Medulla oblongata (tissue), 1 donor: ENCODE measurements around the gene CFAP91.

Experiments used
- DNase-seq: peaks from one replicate; pipeline ENCODE4 v3.0.0-alpha.2; 2015; ENCODE audit errors: extremely low spot score

The CFAP91 gene

DNA sequence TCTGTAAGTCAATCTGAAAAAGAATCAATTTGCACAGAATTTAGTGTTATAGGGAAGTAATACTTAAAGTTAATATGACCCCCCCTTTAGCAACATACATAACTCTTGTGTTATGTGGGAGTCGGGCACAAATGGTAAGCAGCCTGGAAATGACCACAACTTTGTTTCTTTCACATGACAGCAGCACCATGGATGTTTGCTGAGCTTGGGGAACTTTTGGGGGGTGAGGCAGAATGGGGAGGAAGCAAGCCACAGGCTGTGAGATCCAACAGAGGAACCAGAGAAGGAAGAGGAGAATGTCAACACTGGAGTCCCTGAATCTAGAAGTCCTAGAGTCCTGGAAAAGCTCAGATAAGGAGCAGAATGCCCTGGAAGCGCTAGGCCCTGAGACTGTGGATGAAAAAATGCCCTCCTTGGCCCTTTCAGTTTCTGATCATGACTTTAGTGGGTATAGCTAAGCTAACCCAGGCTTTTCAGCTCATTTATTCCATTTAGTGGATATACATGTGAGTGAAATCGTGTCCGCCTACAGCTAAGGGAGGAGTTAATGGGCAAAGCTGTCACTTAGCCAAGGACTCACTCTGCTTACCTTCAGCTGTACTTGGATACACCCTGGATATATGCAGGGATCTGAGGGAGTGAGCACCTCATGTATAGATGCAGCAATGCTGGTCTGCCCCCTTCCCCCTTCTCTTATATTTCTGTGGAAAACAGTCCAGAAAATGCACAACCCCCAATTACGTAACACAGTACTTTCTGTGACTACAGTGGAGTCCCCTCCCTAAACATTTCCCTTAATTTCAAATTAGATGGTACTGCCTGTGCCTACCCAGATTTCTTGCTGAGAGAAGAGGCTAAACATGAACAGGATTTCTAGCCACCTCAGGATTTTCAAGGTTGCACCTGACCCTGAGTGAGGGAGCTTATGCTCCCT lies 39.1 kb downstream of the CFAP91 start:
- no peak for DNase-seq

DNA sequence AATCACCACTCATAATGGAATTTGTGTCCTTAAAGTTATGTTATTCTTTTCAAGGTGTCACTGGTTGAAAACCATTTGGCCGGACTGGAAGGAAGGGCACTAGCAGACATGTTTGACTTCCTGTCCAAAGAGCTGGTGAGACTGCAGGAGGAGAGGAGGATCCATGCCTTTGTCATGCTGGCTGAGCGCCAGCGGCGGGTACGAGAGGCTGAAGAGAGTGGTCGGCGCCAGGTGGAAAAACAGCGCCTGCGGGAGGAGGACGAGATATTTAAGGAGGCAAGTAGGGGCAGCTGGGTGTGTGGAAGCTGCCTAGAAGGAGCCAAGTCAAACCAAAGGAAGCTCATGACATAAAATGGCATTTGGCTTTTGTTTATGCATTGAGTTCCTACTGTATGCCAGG lies 41.1 kb downstream of the CFAP91 start:
- DNase-seq = no peak

DNA sequence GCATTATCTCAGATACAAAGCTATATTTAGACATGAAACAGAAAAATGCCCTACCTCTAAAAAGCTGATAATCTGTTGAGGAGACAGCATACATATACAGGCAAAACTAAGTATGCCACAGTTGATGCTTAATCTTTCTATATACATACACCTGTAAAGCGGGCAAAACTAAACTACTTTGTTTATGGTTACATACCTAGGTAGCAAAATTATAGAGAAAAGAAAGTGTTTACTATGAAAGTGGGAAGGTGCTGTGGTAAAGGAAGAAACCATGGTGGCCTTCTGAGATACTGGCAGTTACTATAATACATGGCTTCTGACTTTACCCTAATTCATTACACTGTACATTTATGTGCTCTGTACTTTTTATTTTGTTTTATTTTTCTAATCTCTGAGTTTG lies 43.1 kb downstream of the CFAP91 start:
- DNase-seq = no peak

DNA sequence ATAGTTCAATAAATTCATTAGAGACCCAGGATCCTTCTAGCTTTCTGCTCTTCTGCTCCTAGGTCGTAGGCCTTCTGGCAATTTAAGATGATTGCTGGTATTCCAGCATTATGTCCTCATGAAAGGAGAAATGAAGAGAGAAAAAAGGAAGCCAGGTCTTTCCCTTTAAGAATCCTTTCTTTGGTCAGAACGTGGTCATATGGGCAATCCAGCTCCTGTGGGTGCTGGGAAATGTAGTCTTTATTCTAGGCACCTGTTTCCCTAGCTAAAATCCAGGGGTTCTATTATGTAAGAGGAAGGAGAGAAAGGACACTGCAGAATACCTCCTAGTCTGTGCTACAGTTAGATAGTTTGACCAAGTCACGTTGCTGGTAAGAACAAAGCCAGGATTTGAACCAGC lies 43.6 kb downstream of the CFAP91 start:
- no peak for DNase-seq

DNA sequence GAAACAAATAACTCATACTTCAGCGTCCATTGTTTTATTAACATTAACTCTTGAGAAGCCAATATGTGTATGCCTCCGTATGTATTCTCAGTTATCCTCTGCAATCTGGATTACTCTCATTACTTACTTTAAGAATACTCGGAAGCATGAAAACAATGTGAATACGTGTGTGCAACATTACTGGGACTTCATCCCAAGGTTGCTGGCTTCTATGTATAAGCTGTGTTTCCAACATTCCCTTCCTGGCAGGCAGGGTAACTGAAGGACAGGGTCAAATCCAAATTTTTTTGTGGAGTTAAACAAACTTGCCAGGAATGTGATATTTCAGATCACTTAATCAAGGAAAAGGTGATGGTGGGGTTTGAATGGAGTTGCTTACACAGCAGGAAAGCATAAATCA lies 44.5 kb downstream of the CFAP91 start:
- DNase-seq = no peak

DNA sequence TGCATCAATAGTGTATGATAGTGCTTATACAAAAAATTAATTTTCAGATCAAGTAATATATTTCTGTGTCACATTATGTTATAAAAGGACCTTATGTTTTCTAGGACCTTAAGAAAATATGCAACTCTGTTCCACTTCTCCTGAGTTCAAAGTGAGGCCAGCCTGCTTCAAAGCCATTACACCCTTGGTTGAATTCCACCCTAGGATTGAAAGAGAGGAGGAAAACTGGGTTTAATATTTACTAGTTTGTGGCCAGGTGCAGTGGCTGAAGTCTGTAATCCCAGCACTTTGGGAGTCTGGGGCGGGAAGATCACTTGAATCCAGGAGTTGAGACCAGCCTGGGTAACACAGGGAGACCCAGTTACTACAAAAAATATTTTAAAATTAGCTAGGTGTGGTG lies 46.2 kb downstream of the CFAP91 start:
- no peak for DNase-seq

DNA sequence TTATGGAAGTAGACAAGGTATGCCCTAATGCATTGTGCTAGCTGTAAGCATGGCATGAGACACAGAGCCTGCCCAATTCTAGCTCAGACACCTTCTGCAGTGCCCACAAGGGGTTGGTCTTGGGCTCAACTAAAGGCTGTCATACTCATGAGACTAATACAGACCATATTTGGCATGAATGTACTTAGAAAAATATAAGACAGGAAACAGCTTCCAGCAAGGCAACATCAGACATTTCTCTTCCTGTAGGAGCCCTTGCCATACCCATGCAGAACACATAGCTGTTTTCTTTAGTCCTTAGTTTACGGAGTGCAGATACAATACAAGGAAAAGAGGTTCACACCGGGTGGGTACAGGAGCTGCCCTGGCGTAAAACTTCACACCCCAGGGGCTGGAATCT lies 48.6 kb downstream of the CFAP91 start:
- DNase-seq = no peak
